ENCODE data around the gene PDHX.

PDHX gene

DNA sequence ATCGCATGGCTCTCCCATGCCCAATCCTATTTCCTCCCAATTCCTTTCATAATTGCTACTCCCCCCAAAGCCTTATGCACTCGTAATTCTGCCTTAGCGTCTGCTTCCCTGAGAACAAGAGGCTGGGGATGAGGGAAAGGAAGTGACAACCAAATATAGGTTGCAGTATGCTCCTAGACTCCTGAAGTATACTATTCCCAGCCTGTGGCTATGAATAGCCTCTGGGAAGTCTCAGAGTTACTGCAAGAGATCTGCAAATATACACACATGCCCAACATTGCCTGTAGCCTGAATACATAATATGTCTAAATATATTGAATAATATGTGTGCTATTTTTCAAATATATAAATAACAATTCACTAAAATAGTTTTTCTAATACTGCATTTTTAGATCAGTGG lies 126.5 kb downstream of the PDHX start:
- H4K20me1 ChIP-seq (ENCODE audit: insufficient read depth, low read length) = no peaks in the 10 kb centered on the region
- no peaks in the 10 kb centered on the region for H3K36me3 ChIP-seq (ENCODE audit: insufficient read depth, low read length)
- no peak for ATAC-seq (ENCODE audit: insufficient read depth, low read depth)
- no peaks in the 10 kb centered on the region for H3K9me3 ChIP-seq (ENCODE audit: insufficient read depth, low read length, severe bottlenecking)
- H3K4me1 ChIP-seq (ENCODE audit: insufficient read depth, low read length) = peaks cover 37% of the 10 kb centered on the region
- no peak overlapping the region for H3K9ac ChIP-seq (ENCODE audit: low read depth, low read length)
- H3K27me3 ChIP-seq (ENCODE audit: insufficient read depth, low read length, poor library complexity) = no peaks in the 10 kb centered on the region
- H3K27ac ChIP-seq (ENCODE audit: low read length) = no peak overlapping the region
- no peak for TF ChIP-seq EZH2 (IDR thresholded peaks at IDR 0.05; ENCODE audit: borderline replicate concordance, low read depth, low read length, severe bottlenecking)
- TF ChIP-seq, protein P1, sequence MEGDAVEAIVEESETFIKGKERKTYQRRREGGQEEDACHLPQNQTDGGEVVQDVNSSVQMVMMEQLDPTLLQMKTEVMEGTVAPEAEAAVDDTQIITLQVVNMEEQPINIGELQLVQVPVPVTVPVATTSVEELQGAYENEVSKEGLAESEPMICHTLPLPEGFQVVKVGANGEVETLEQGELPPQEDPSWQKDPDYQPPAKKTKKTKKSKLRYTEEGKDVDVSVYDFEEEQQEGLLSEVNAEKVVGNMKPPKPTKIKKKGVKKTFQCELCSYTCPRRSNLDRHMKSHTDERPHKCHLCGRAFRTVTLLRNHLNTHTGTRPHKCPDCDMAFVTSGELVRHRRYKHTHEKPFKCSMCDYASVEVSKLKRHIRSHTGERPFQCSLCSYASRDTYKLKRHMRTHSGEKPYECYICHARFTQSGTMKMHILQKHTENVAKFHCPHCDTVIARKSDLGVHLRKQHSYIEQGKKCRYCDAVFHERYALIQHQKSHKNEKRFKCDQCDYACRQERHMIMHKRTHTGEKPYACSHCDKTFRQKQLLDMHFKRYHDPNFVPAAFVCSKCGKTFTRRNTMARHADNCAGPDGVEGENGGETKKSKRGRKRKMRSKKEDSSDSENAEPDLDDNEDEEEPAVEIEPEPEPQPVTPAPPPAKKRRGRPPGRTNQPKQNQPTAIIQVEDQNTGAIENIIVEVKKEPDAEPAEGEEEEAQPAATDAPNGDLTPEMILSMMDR (IDR thresholded peaks at IDR 0.05; ENCODE audit: borderline replicate concordance, extremely low read depth, low read length, poor library complexity, severe bottlenecking) = no peak
- no peak overlapping the region for H3K4me2 ChIP-seq (ENCODE audit: insufficient read depth, low read length)
- no peak for DNase-seq
- no peaks in the 10 kb centered on the region for H3K79me2 ChIP-seq (ENCODE audit: insufficient read depth, low read length)
- H2AFZ ChIP-seq (ENCODE audit: low read depth, low read length) = no peak overlapping the region
- H3K4me3 ChIP-seq (ENCODE audit: low read depth in 1 of 2, low read length in 2 of 2) = no peak overlapping the region

DNA sequence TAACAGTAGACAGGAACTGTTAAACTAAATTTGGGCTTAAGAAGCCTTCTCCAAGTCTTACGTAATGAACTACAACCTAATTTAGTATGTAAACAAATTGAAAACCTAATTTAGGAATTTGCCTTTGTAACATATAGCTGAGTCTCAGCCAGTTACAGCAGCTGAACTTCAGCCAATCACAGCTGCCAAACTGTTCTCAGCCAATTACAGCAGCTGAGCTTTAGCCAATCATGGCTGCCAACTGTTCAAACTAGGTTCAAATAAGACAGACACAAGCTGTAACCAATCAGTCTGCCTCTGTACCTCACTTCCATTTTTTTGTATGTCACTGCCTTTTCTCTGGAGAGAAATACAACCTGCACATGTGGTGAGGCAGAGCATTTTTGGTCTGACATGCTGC lies 127.5 kb downstream of the PDHX start:
- Histone ChIP-seq H3K9ac (ENCODE audit: low read depth, low read length) (no peak overlapping the region), H3K4me2 (ENCODE audit: insufficient read depth, low read length) (no peak overlapping the region), H3K4me3 (ENCODE audit: low read depth in 1 of 2, low read length in 2 of 2) (no peak overlapping the region), H3K36me3 (ENCODE audit: insufficient read depth, low read length) (no peaks in the 10 kb centered on the region), H3K9me3 (ENCODE audit: insufficient read depth, low read length, severe bottlenecking) (peaks cover 3% of the 10 kb centered on the region), H3K79me2 (ENCODE audit: insufficient read depth, low read length) (no peaks in the 10 kb centered on the region), H3K4me1 (ENCODE audit: insufficient read depth, low read length) (peaks cover 40% of the 10 kb centered on the region), H3K27me3 (ENCODE audit: insufficient read depth, low read length, poor library complexity) (no peaks in the 10 kb centered on the region), H3K27ac (ENCODE audit: low read length) (no peak overlapping the region), H4K20me1 (ENCODE audit: insufficient read depth, low read length) (no peaks in the 10 kb centered on the region), H2AFZ (ENCODE audit: low read depth, low read length) (no peak overlapping the region)
- TF ChIP-seq EZH2 (IDR thresholded peaks at IDR 0.05; ENCODE audit: borderline replicate concordance, low read depth, low read length, severe bottlenecking) = no peak
- TF ChIP-seq, protein P1 (IDR thresholded peaks at IDR 0.05; ENCODE audit: borderline replicate concordance, extremely low read depth, low read length, poor library complexity, severe bottlenecking) = no peak
- ATAC-seq (ENCODE audit: insufficient read depth, low read depth) = no peak
- no peak for DNase-seq

DNA sequence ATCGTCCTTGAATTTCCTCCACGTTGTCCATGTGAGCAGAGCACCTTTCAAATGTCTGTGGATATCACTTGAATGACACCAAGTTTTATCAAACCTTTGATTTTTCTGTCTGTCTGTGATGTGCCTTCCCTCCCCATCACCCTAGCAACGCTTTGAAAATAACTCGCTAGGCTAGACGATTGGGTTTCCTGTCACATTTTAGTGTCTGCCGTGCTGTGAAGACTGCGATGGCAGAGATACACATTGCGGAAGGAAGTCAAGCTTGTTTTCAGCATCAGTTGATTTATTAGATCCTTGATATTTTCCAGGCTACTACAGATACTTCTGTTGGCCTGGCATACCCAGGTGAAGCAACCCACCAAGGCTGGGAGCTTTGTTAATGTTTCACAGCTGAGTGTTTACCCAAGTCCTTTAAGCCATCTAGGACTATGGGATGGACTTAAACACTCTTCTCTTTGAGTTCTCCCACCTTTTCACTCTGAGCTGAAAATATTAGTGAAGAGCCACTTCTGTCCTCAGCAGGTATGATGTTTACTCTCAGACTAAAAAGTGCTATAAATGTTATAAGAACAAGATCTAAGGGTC lies 128.9 kb downstream of the PDHX start:
- Histone ChIP-seq H3K27me3 (ENCODE audit: insufficient read depth, low read length, poor library complexity) (no peaks in the 10 kb centered on the region), H3K4me1 (ENCODE audit: insufficient read depth, low read length) (peaks cover 48% of the 10 kb centered on the region), H2AFZ (ENCODE audit: low read depth, low read length) (peak overlapping the region; percentile 56), H3K9ac (ENCODE audit: low read depth, low read length) (peak overlapping the region; percentile 10; the same call in 1 of the 2 replicates), H3K79me2 (ENCODE audit: insufficient read depth, low read length) (no peaks in the 10 kb centered on the region), H3K9me3 (ENCODE audit: insufficient read depth, low read length, severe bottlenecking) (peaks cover 3% of the 10 kb centered on the region), H4K20me1 (ENCODE audit: insufficient read depth, low read length) (no peaks in the 10 kb centered on the region), H3K27ac (ENCODE audit: low read length) (peak overlapping the region; percentile 64), H3K36me3 (ENCODE audit: insufficient read depth, low read length) (no peaks in the 10 kb centered on the region), H3K4me3 (ENCODE audit: low read depth in 1 of 2, low read length in 2 of 2) (peak overlapping the region in 1 of 2 experiments; percentile 48; a peak in 2 of 4 replicates), H3K4me2 (ENCODE audit: insufficient read depth, low read length) (peak overlapping the region; percentile 64)
- peak; percentile 89 for ATAC-seq (ENCODE audit: insufficient read depth, low read depth)
- peak; percentile 77 for DNase-seq
- TF ChIP-seq, protein P1 (IDR thresholded peaks at IDR 0.05; ENCODE audit: borderline replicate concordance, extremely low read depth, low read length, poor library complexity, severe bottlenecking) = no peak
- no peak for TF ChIP-seq EZH2 (IDR thresholded peaks at IDR 0.05; ENCODE audit: borderline replicate concordance, low read depth, low read length, severe bottlenecking)

Measured in DND-41 (cell line).